DMS153 treated with DMSO at 0.1 percent for 48 hours (cell line): ENCODE results near the gene NSUN3.

Experiments used
- DNase-seq: peaks from one replicate; lab custom pipeline; 2025; ENCODE audit not compliant: unreplicated experiment; lab: John Stamatoyannopoulos, UW

The NSUN3 gene

GRCh38 chr3:94117729-94118128 is 54.9 kb downstream of the NSUN3 start:
- DNase-seq, result no peak

- DNase-seq, result no peak
Observed at GRCh38 chr3:94118390-94118789, 55.5 kb downstream of the NSUN3 start.

- DNase-seq, result no peak
Observed at GRCh38 chr3:94121161-94121560, 58.3 kb downstream of the NSUN3 start.

DNA sequence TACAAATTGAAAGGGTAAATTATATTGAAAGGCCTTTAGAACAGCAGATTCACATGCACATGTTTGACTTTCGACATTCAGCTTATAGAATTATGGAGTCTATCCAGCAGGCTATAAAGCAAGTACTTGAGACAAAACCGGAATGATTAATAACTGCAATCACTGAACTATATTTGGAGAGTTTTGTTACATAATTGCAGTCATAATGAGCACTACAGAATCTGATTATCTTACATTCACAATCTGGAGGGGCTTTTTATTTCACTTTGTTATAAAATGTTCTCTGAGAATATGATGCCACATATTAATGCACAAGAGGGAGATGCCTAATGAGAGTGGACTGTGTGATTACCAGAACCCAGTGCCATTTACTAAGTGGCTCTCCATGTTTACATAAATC is 64.3 kb downstream of the NSUN3 start:
- peak; percentile 9 for DNase-seq

DNA sequence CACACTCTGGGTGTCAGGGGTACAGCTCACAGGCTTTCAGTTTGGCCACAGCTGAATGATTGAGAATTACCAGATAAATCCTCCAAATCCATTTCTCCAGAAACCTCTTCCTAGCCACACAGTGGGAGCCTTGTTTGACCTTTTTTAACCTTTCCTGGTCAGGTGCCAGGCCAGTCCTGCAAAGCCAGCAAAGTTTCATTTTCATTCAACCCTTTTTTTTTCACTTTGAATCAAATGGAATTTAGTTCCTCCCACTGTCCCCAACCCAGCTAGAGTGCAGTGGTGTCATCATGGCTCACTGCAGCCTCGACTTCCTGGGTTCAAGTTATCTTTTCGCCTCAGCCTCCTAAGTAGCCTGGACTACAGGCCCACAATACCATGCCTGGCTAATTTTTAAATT is 67.8 kb downstream of the NSUN3 start:
- DNase-seq, result no peak

GRCh38 chr3:94132777-94133176 is 69.9 kb downstream of the NSUN3 start:
- DNase-seq, result no peak

GRCh38 chr3:94136133-94136532 is 73.3 kb downstream of the NSUN3 start:
- DNase-seq, result no peak

DNA sequence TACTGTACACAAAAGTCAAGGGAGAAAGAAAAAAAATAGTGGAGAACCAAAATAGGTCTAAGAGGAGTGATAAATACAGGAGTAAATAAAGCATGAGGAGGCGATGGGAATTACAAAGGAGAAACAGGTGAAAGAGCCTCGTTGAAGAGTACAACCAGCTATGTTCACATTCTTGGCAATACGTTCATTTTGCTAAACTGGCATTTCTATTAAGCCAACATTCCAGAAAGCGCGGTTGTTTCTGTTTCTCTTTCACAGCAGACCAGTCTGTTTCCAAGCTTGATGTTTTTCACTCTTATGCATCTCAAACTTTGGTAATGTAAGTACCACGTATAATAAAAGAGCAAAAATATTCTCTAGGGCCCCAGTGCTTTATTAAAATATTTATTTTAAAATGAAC is 74.5 kb downstream of the NSUN3 start:
- no peak for DNase-seq

DNA sequence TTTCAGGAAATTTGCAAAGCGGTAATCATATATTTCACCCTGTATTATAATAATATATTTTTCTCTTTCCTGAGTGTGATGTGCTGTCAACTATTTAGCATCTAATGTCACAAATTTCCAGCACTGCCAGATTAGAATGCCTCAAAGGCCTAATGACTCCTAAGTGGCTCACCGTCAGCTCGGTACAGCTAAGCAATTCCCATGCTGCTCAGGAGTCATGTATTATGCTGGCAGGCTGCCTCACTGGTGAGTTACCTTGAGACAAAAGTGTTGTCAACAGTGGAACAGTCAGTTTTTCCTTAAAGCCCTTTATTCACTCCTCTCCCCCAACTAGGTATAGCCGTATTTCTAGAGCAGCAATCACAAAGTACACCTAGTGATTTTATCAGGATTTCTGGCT is 83.6 kb downstream of the NSUN3 start:
- DNase-seq, result no peak

- no peak for DNase-seq
Observed at GRCh38 chr3:94147012-94147411, 84.2 kb downstream of the NSUN3 start.

DNA sequence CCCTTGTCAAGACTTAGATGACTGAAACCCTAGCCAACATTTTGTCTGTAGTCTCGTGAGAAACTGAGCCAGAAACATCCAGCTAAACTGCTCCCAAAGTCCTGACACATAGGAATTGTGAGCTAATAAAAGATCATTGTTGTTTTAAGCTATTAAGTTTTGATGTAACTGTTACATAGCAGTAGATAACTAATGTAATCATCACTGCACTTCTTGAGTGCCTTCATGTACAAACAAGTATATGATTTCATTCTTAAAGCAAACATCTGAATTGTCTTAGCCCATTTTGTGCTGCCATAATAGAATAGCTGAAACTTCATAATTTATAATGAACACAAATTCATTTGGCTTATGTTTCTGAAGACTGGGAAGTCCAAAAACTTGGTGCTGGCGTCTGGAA is 87.3 kb downstream of the NSUN3 start:
- DNase-seq, result no peak

GRCh38 chr3:94156626-94157025 is 93.8 kb downstream of the NSUN3 start:
- no peak for DNase-seq

- DNase-seq, result no peak
Observed at GRCh38 chr3:94158512-94158911, 95.7 kb downstream of the NSUN3 start.

DNA sequence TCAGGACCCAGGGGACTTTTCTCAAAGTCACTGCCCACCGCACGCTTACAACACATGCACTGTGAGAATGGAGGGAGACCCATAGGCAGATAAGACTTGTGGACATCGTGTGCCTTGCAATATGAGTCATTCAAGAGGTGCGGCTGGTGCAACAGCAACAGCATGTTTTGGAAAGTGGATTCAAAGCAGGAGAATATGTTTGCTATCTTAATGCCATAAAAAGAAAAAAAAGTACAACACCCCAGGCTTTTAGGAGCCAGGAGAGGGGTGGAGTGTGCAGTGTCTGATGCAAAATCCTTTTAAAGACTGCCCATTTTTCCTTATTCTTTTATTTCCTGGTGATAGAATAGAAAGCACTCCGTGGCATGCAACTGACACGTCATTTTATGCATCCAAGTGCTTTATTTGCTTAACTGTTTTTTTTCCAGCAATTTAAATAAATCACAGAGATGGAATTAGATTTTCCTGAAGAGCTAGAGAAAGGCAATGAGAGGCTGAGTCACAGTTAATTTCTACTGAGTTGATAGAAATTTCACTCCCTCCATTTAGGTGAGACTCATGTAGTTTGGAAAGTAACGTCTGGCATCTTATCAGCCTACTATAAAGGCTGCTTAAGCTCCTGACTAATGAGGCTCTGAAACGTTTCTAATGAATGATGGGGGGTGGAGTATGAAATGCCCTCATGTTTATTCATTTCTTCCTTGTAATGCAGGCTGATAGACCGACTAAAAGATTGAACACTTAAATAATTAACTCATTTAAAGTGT is 96.4 kb downstream of the NSUN3 start:
- DNase-seq, result no peak

DNA sequence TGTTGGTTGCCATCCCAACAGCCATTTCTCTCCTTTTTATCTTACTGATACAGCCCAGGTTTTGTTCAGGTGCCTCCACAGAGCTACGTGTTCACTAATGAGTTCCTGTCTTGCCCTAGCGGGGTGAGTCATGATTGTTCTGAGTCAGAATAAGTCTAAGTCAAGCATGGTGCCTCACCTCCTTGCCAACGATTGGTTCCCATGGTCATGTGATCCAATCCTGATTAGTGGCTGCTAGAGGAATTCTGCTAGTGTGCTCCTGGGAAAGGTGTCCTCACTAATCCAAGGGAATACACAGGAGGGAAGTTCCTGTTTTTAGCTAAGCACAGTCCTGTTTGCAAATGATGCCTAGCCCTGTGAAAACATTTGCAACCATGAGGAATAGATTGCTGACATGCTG is 99.8 kb downstream of the NSUN3 start:
- DNase-seq, result no peak

DNA sequence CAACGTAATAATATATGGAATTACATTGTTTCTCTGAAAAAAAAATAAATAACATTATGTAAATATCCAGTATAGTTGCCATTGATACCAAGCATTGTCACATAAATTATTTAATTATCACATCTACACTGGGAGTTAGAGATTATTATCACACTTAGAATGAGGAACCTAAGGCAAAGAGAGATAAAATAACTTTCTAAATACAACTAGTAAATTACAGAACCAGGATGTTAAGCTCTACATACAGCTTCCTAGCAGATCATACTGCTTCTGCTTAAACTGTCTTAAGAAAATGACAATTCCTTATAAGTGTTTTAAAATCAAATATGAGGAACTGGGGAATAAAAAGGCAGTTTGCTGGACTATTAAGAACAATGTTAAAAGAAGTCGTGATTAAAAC is 104.5 kb downstream of the NSUN3 start:
- no peak for DNase-seq

DNA sequence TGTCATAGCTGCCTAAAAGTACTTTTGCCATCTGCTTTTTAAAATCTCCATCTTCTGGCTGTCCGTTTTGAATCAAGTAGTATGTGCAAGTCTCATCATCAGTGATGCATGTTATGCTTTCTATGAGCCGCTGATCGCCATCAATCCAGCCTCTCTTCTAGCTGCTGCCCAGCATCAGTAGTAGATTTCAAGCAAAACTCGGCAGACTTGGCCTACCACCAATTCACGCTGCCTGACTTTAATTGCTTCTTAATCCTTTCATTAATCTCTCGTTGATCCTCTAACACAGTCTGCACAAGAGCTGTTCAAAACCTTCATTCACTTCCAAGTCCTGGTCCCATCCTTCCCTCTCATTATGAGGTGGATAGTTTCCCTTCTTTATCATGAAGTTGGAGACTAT is 104.9 kb downstream of the NSUN3 start:
- no peak for DNase-seq

GRCh38 chr3:94171954-94172353 is 109.1 kb downstream of the NSUN3 start:
- DNase-seq, result no peak

DNA sequence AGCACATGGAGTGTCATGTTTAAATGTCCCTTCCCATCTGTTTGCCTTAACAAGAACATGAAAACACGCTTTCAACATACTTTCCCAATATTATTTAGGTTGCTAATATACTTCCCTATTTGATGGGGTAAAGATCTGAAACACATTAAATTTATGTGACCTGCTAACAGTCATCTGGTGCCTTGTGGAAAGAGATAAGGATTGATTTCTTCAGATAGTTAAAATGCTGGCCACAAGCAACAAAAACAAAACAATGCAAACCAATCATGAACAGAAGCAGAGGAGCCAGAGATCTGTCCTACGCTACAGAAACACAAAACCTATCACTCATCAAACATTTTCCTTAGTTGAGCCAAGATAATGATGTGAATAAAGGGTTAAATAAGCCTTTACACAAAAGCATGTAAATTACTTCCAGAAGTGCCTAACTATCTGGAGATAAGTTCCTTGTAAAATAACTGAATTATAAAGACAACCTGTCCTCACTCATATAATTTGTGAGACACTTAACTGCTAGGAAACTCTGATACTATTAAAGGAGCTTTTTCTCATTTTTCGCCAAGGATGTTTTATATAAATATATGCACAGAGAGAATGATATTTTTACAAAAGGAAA is 109.9 kb downstream of the NSUN3 start:
- no peak for DNase-seq

DNA sequence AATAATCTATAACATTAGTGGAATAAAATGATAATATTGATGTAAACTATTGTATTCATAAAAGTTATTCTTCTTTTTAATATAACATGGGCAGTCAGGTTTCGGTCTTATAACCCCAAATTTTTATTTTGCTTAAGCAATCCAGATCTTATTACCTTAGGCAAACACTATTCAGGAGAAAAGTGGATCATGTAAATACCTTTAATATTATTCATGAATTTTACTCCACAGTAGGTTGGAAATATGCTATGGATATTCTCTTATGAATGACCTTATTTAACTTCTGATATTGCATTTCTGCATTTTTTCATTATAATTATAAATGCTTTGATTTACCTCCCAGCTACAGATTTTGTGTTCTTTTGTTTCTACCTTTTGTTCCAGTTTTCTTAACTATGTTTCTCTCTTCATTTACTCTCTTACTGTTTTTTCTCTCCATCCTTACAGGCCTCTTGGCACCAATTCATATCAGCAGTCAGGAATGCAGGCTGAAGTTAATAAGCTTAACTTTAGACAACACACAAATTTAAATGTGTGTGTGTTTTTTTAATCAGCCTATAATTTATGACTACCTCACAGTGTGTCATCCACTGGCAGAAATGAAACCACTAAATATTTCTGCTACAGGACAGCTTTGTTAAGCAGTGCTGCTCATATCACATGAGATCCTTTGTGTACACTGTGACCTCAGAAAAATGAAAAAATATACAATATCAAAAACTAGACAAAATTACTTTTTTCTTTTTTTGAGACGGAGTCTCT is 111.0 kb downstream of the NSUN3 start:
- DNase-seq, result no peak

DNA sequence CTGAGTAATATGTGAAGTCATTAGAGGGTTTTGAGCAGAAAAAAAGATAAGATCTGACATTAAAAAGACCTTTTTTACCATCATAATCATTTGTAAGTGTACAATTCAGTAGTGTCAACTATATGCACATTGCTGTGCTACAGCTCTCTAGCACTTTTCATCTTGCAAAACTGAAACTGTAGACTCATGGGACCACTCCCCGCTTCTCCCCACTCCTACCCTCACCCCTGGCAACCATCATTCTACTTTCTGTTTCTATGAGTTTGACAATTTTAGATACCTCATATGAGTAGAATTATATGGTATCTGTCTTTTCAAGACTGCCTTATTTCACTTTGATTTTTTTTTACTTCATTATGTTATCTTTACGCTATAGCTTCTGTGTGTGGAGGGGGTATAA is 112.8 kb downstream of the NSUN3 start:
- no peak for DNase-seq
